K562 (cell line): Measurements from ENCODE around the gene ARSK. TPM values are rescaled to one million over a fixed set of nuclear protein-coding genes. Genes with fewer than 3 reads are reported as not detected.
A peak's percentile ranks its signal among the peaks of the same experiment; 100 is the strongest.

Experiments
- DPF2 ChIP-seq: fragments of 450-650 bp; IDR thresholded peaks from 2 replicates; pipeline ENCODE4 v1.6.1; 2016
- MEIS2 ChIP-seq: fragments of 450-650 bp; IDR thresholded peaks from 2 replicates; pipeline ENCODE4 v1.6.1; 2014; ENCODE audit warnings: mild to moderate bottlenecking; ENCODE audit not compliant: partially characterized antibody
- PYGO2 ChIP-seq: fragments of 450-650 bp; IDR thresholded peaks from 2 replicates; pipeline ENCODE4 v1.6.1; 2016; ENCODE audit warnings: mild to moderate bottlenecking, missing genetic modification characterization, moderate library complexity, missing compliant biosample characterization
- REST ChIP-seq, 2 experiments: fragments of 450-650 bp; formaldehyde crosslinking in 1 of 2; IDR thresholded peaks; 2 replicates each; pipeline versions ENCODE4 v1.4.0 to v1.6.1; 2014 to 2020; ENCODE audit warnings: mild to moderate bottlenecking in 2 of 2, borderline replicate concordance in 1 of 2, low read depth in 1 of 2
- SAP30 ChIP-seq: fragments of 200-600 bp; sonication (generic); IDR thresholded peaks from 2 replicates; pipeline ENCODE4 v1.6.1; 2012; ENCODE audit warnings: borderline replicate concordance, low read depth, mild to moderate bottlenecking, moderate library complexity, low read length, control low read depth, inconsistent platforms; ENCODE audit not compliant: insufficient read depth, poor library complexity, severe bottlenecking
- SFPQ ChIP-seq: fragments of 200-400 bp; formaldehyde crosslinking; IDR thresholded peaks from 2 replicates; pipeline ENCODE4 v1.6.1; 2017; ENCODE audit warnings: mild to moderate bottlenecking, low read depth, low read length, moderate library complexity
- ZBTB1 ChIP-seq: sonication (generic); formaldehyde crosslinking; IDR thresholded peaks from 2 replicates; pipeline ENCODE4 v1.8.1; 2023; ENCODE audit warnings: missing genetic modification reagents, low read depth, mild to moderate bottlenecking, borderline replicate concordance
- ZBTB34 ChIP-seq: fragments of 250-450 bp; sonication (Bioruptor Pico); IDR thresholded peaks from 2 replicates; pipeline ENCODE4 v1.8.0; 2021; ENCODE audit warnings: mild to moderate bottlenecking, moderate library complexity
- ZNF134 ChIP-seq: fragments of 250-450 bp; sonication (Bioruptor Pico); conservative IDR thresholded peaks from 2 replicates; pipeline ENCODE4 v1.4.0; 2020
- ZSCAN32 ChIP-seq: fragments of 450-650 bp; formaldehyde crosslinking; IDR thresholded peaks from 2 replicates; pipeline ENCODE4 v1.4.0; 2020; ENCODE audit warnings: mild to moderate bottlenecking, moderate library complexity
- polyA plus RNA-seq, 8 experiments: library from polyadenylated mRNA; depleted of rRNA in 4 of 8; stranded (reverse) in 5 of 8; unstranded in 3 of 8; fragments of >200 nt; fragmentation: Nextera tagmentation in 2 of 8; fragmentation: Illumina TruSeq in 1 of 8; extraction: Ambion mirVana in 2 of 8; extraction: Trizol in 1 of 8; gene quantifications; 2 replicates each; pipeline versions ENCODE4 v1.2.1 to v1.2.3, GENCODE V29; 2011 to 2014; ENCODE audit warnings: inconsistent platforms in 1 of 8, missing spikeins in 1 of 8
- total RNA-seq, 7 experiments: library from RNA; depleted of rRNA in 6 of 7; stranded (reverse); fragments of >200 nt in 6 of 7; fragmentation: Illumina TruSeq in 2 of 7; extraction: Trizol in 2 of 7; gene quantifications; 2 replicates each; pipeline versions ENCODE4 v1.2.1 to v1.2.3, GENCODE V29; 2011 to 2021; ENCODE audit warnings: low replicate concordance in 1 of 7

The ARSK gene
- total and polyA plus RNA-seq, 9 of the 15 experiments (the other 6 are each of a cell fraction or from before 2014, with no cell fraction given): 2.7 to 9.4 (median 7.1) TPM

DNA sequence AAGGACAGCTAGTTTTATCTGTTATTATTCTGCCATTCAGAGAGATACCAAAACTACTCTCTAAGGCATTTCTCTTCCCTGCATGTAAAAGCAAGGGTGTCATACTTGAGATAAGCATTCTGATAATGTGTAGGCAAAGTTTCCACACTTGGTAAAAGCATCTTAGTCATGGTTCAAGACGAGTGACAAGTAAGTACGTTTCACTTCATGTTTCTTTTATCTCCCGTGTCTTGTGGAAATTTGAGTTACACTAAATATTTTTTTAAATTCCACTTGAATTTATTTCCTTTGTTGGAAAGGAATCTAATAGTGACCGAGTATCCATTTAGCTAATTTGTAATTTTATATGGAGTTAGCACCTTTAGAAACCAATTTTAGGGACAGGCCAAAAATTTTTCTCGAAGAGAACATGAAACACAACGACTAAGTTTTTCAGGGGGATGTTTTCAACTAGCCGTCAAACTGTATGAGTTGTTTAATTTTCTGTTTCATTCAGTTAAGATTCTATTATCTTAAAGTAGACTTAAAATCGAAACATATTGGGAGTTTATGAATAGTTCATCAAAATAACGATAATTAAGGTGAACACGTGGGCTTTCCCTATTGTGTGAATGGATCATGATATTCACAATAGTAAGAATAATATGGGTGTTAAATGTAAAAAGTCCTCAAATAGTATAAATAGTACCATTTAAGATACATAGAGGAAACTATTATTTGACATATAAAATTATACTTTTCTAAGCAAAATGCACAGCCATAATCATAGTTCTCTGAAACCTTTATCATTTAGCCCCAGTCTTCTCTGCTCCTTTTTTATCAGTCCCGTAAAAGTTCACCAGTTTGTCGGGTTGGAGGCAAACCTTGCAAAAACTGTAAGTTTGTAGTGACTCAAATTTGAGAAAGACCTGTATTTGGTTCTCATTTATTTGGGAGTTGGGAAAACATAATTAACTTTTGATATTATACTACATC, 93.3 kb downstream of the ARSK start (continued):
- no peak for TF ChIP-seq REST (IDR thresholded peaks at IDR 0.05; ENCODE audit: borderline replicate concordance)
- TF ChIP-seq REST (CRISPR knock-in tag; IDR thresholded peaks at IDR 0.05; ENCODE audit: low read depth): no peak
- TF ChIP-seq ZNF134 (CRISPR knock-in tag): no peak
- peak; percentile 82 for TF ChIP-seq DPF2
- TF ChIP-seq SAP30: no peak
- peak; percentile 81 for TF ChIP-seq MEIS2
- TF ChIP-seq PYGO2 (tag): no peak
- TF ChIP-seq ZBTB1 (CRISPR knock-in tag): no peak
- no peak for TF ChIP-seq ZBTB34
- TF ChIP-seq SFPQ: no peak
- no peak for TF ChIP-seq ZSCAN32 (CRISPR knock-in tag)
